ENCODE results near the gene PORCN.

The PORCN gene

GRCh38 chrX:48489892-48490291, 18.9 kb upstream of the PORCN start:
- ATAC-seq: no peak
- Mint-ChIP-seq H3K4me3 (no peak overlapping the region), H3K4me1 (no peaks in the 10 kb centered on the region), H3K27ac (peak overlapping the region in 1 of 2 donors; percentile 54), H3K9me3 (no peaks in the 10 kb centered on the region), H3K27me3 (no peaks in the 10 kb centered on the region)
- no peak for DNase-seq

- H3K4me1 Mint-ChIP-seq: no peaks in the 10 kb centered on the region
- H3K4me3 Mint-ChIP-seq: no peak overlapping the region
- no peak for ATAC-seq
Observed at GRCh38 chrX:48490661-48491060, 18.1 kb upstream of the PORCN start.

GRCh38 chrX:48491809-48492208, 17.0 kb upstream of the PORCN start:
- Mint-ChIP-seq H3K4me3 (no peak overlapping the region), H3K27ac (no peak overlapping the region)

More at GRCh38 chrX:48490661-48491060, 18.1 kb upstream of the PORCN start:
- Mint-ChIP-seq H3K27me3 (no peaks in the 10 kb centered on the region), H3K27ac (no peak overlapping the region), H3K9me3 (no peaks in the 10 kb centered on the region)
- DNase-seq: no peak

GRCh38 chrX:48492293-48492910, 16.4 kb upstream of the PORCN start:
- no peak for ATAC-seq
- Mint-ChIP-seq H3K9me3 (no peaks in the 10 kb centered on the region), H3K4me3 (no peak overlapping the region), H3K27ac (no peak overlapping the region), H3K4me1 (no peaks in the 10 kb centered on the region), H3K27me3 (no peaks in the 10 kb centered on the region)
- DNase-seq: no peak

More at GRCh38 chrX:48491809-48492208, 17.0 kb upstream of the PORCN start:
- no peaks in the 10 kb centered on the region for H3K9me3 Mint-ChIP-seq
- no peaks in the 10 kb centered on the region for H3K27me3 Mint-ChIP-seq
- no peaks in the 10 kb centered on the region for H3K4me1 Mint-ChIP-seq
- ATAC-seq: no peak
- no peak for DNase-seq

GRCh38 chrX:48493890-48494364, 14.9 kb upstream of the PORCN start:
- H3K27ac Mint-ChIP-seq: no peak overlapping the region
- DNase-seq (peak in 1 of 2 donors; percentile 28), ATAC-seq (peak; percentile 39)
- no peaks in the 10 kb centered on the region for H3K27me3 Mint-ChIP-seq
- no peak overlapping the region for H3K4me3 Mint-ChIP-seq
- H3K9me3 Mint-ChIP-seq: no peaks in the 10 kb centered on the region
- H3K4me1 Mint-ChIP-seq: no peaks in the 10 kb centered on the region

- no peak for DNase-seq
- ATAC-seq: no peak
- no peaks in the 10 kb centered on the region for H3K4me1 Mint-ChIP-seq
- H3K4me3 Mint-ChIP-seq: no peak overlapping the region
- H3K9me3 Mint-ChIP-seq: no peaks in the 10 kb centered on the region
- H3K27me3 Mint-ChIP-seq: no peaks in the 10 kb centered on the region
- H3K27ac Mint-ChIP-seq: no peak overlapping the region
Observed at GRCh38 chrX:48496660-48497059, 12.1 kb upstream of the PORCN start.

- no peak for DNase-seq
- no peak overlapping the region for H3K27ac Mint-ChIP-seq
- H3K4me1 Mint-ChIP-seq: no peaks in the 10 kb centered on the region
- H3K27me3 Mint-ChIP-seq: no peaks in the 10 kb centered on the region
- H3K9me3 Mint-ChIP-seq: no peaks in the 10 kb centered on the region
- ATAC-seq: no peak
- no peak overlapping the region for H3K4me3 Mint-ChIP-seq
Observed at GRCh38 chrX:48497871-48498270, 10.9 kb upstream of the PORCN start.

GRCh38 chrX:48498374-48498809, 10.4 kb upstream of the PORCN start:
- ATAC-seq (no peak), DNase-seq (no peak)
- no peaks in the 10 kb centered on the region for H3K9me3 Mint-ChIP-seq
- no peak overlapping the region for H3K27ac Mint-ChIP-seq
- no peaks in the 10 kb centered on the region for H3K27me3 Mint-ChIP-seq
- H3K4me1 Mint-ChIP-seq: no peaks in the 10 kb centered on the region
- H3K4me3 Mint-ChIP-seq: no peak overlapping the region

GRCh38 chrX:48504261-48504660, 4.5 kb upstream of the PORCN start:
- H3K4me3 Mint-ChIP-seq: no peak overlapping the region
- no peak for ATAC-seq
- H3K9me3 Mint-ChIP-seq: no peaks in the 10 kb centered on the region
- no peaks in the 10 kb centered on the region for H3K27me3 Mint-ChIP-seq
- H3K4me1 Mint-ChIP-seq: peaks cover under 1% of the 10 kb centered on the region
- no peak for DNase-seq
- no peak overlapping the region for H3K27ac Mint-ChIP-seq

- Mint-ChIP-seq H3K9me3 (no peaks in the 10 kb centered on the region), H3K4me3 (no peak overlapping the region), H3K27ac (no peak overlapping the region), H3K4me1 (peaks cover 13% of the 10 kb centered on the region), H3K27me3 (no peaks in the 10 kb centered on the region)
- ATAC-seq (no peak), DNase-seq (no peak)
Observed at GRCh38 chrX:48505481-48505880, 3.3 kb upstream of the PORCN start.

GRCh38 chrX:48507246-48507645, 1.5 kb upstream of the PORCN start:
- Mint-ChIP-seq H3K27ac (no peak overlapping the region), H3K4me1 (peaks cover 19% of the 10 kb centered on the region), H3K27me3 (no peaks in the 10 kb centered on the region), H3K4me3 (no peak overlapping the region), H3K9me3 (no peaks in the 10 kb centered on the region)
- DNase-seq: no peak
- no peak for ATAC-seq

GRCh38 chrX:48509245-48509590, 426 bp downstream of the PORCN start:
- peak; percentile 58 for ATAC-seq
- Mint-ChIP-seq H3K9me3 (no peaks in the 10 kb centered on the region), H3K4me1 (peaks cover 19% of the 10 kb centered on the region), H3K4me3 (peak overlapping the region; percentile 94 to 96), H3K27ac (peak overlapping the region; percentile 92 to 97), H3K27me3 (no peaks in the 10 kb centered on the region)
- no peak for DNase-seq

- ATAC-seq (no peak), DNase-seq (no peak)
- peak overlapping the region in 1 of 2 donors; percentile 92 for H3K27ac Mint-ChIP-seq
- no peaks in the 10 kb centered on the region for H3K27me3 Mint-ChIP-seq
- H3K9me3 Mint-ChIP-seq: no peaks in the 10 kb centered on the region
- H3K4me3 Mint-ChIP-seq: peak overlapping the region; percentile 94 to 96
- peaks cover 19% of the 10 kb centered on the region for H3K4me1 Mint-ChIP-seq
Observed at GRCh38 chrX:48509619-48510018, 827 bp downstream of the PORCN start.

GRCh38 chrX:48511560-48511959, 2.8 kb downstream of the PORCN start:
- H3K4me1 Mint-ChIP-seq: peaks cover 24% of the 10 kb centered on the region
- DNase-seq (no peak), ATAC-seq (no peak)
- H3K9me3 Mint-ChIP-seq: no peaks in the 10 kb centered on the region
- H3K4me3 Mint-ChIP-seq: no peak overlapping the region
- H3K27ac Mint-ChIP-seq: peak overlapping the region in 1 of 2 donors; percentile 91
- no peaks in the 10 kb centered on the region for H3K27me3 Mint-ChIP-seq

GRCh38 chrX:48512371-48512935, 3.7 kb downstream of the PORCN start:
- no peak overlapping the region for H3K4me3 Mint-ChIP-seq
- no peak overlapping the region for H3K27ac Mint-ChIP-seq
- H3K4me1 Mint-ChIP-seq: peaks cover 33% of the 10 kb centered on the region
- no peak for ATAC-seq
- no peak for DNase-seq
- H3K9me3 Mint-ChIP-seq: no peaks in the 10 kb centered on the region
- no peaks in the 10 kb centered on the region for H3K27me3 Mint-ChIP-seq

GRCh38 chrX:48513670-48514069, 4.9 kb downstream of the PORCN start:
- Mint-ChIP-seq H3K27ac (no peak overlapping the region), H3K4me3 (no peak overlapping the region), H3K4me1 (peaks cover 36% of the 10 kb centered on the region), H3K9me3 (no peaks in the 10 kb centered on the region), H3K27me3 (no peaks in the 10 kb centered on the region)
- DNase-seq (no peak), ATAC-seq (no peak)

Data from stimulated activated naive CD8-positive, alpha-beta T cell treated with anti-CD3 and anti-CD28 coated beads, Interleukin-15, amount 100 ng/mL, for 72 hours (primary cell).